Body of pancreas (tissue), 4 donors: ENCODE data around the gene CEP290. TPM values are rescaled to one million over a fixed set of nuclear protein-coding genes. Genes with fewer than 3 reads are reported as not detected.

ENCODE experiments used
- ATAC-seq: fragments of 150-250 bp; one replicate; pipeline ENCODE4 v1.9.1; 2016
- DNase-seq, 4 donors: peaks; one replicate each; pipeline ENCODE4 v3.0.0-alpha.2; 2019
- H3K27ac ChIP-seq, 4 donors: fragments of 200-600 bp; sonication (generic); 1 replicate in 3 of 4; 2 replicates in 1 of 4; pipeline versions ENCODE4 v1.5.1 to v1.6.1; 2016 to 2019; ENCODE audit warnings: mild to moderate bottlenecking in 1 of 4, mixed read lengths in 1 of 4, moderate library complexity in 1 of 4
- H3K27me3 ChIP-seq, 2 donors: fragments of 200-600 bp; sonication (generic); one replicate each; pipeline ENCODE4 v1.6.0; 2016; ENCODE audit warnings: mild to moderate bottlenecking in 1 of 2
- H3K36me3 ChIP-seq, 2 donors: fragments of 200-600 bp; sonication (generic); replicated peaks in 1 of 2; 2 replicates each; pipeline ENCODE4 v1.5.1; 2016; ENCODE audit warnings: low read depth in 2 of 2; ENCODE audit not compliant: insufficient read depth in 1 of 2
- H3K4me1 ChIP-seq: fragments of 200-600 bp; sonication (generic); one replicate; pipeline ENCODE4 v1.6.0; 2016
- H3K4me3 ChIP-seq, 2 donors: fragments of 200-600 bp; sonication (generic); 1 replicate in 1 of 2; 2 replicates in 1 of 2; pipeline ENCODE4 v1.5.1; 2016 to 2019
- H3K9me3 ChIP-seq, 3 donors: fragments of 200-600 bp; sonication (generic); 1 replicate in 2 of 3; 2 replicates in 1 of 3; pipeline ENCODE4 v1.5.1; 2016
- CTCF ChIP-seq, 7 experiments: fragments of 450-650 bp in 4 of 7; fragments of 200-600 bp in 3 of 7; sonication (generic) in 3 of 7; IDR thresholded peaks; one replicate each; pipeline ENCODE4 v1.5.1; 2016 to 2019; ENCODE audit warnings: antibody characterized with exemption in 7 of 7
- POLR2A ChIP-seq, 3 donors: fragments of 450-650 bp; IDR thresholded peaks; one replicate each; pipeline ENCODE4 v1.6.1; 2016; ENCODE audit warnings: antibody characterized with exemption in 3 of 3, mild to moderate bottlenecking in 2 of 3
- WGBS, 2 donors: methylation state at CpG; one replicate each; pipeline ENCODE4 v1.1.5; 2017; 5-methylcytosine and 5-hydroxymethylcytosine counted together
- intact Hi-C: fragments of 100-400 bp; cut with DNase I; formaldehyde crosslinking; loops from one replicate; pipeline ENCODE4 v1.15.1; 2023
- small RNA-seq: library from RNA; depleted of rRNA; stranded (forward); fragments of <200 nt; gene quantifications from one replicate; pipeline ENCODE3, GENCODE V24; 2016
- total RNA-seq, 2 donors: library from RNA; depleted of rRNA; stranded (reverse); fragments of >200 nt; gene quantifications; one replicate each; pipeline ENCODE4 v1.1.0, GENCODE V29; 2016

Gene CEP290
- total RNA-seq, 2 donors from 2014 or later = 20.4 to 22.6 TPM

DNA sequence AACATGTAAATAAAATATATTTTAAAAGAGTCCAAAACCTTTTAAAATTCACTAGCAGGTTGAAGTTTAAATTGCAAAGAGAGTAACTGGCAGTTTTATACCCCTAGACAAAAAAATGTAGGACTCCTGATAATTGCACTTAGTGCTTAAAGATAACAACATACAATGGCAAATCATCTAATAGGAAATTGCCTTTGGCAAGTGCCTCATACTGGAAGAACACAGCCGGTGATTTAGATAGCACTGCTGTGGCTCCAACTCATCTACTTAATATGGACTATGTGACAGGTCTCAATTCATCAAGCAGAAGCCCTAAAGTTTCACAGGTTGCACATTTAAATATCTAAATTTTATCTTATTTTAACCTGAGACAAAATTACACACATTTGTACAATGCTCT lies 126.1 kb downstream of the CEP290 start:
- no peaks in the 10 kb centered on the region for H3K27me3 ChIP-seq
- no peaks in the 10 kb centered on the region for H3K9me3 ChIP-seq
- intact Hi-C loops = no loop called here
- no peak for TF ChIP-seq CTCF (IDR thresholded peaks at IDR 0.05)
- no peak for TF ChIP-seq POLR2A (IDR thresholded peaks at IDR 0.05)
- DNase-seq (no peak), ATAC-seq (no peak)
- no peaks in the 10 kb centered on the region for H3K36me3 ChIP-seq
- H3K4me3 ChIP-seq = no peak overlapping the region
- 4 to 18% methylated on average over 1 of the region's 1 CpG for WGBS, 2 donors
- no peaks in the 10 kb centered on the region for H3K4me1 ChIP-seq
- no peak overlapping the region for H3K27ac ChIP-seq

- TF ChIP-seq CTCF (IDR thresholded peaks at IDR 0.05) (no peak), POLR2A (IDR thresholded peaks at IDR 0.05) (no peak)
- Histone ChIP-seq H3K36me3 (no peaks in the 10 kb centered on the region), H3K27ac (no peak overlapping the region), H3K27me3 (no peaks in the 10 kb centered on the region), H3K4me1 (no peaks in the 10 kb centered on the region), H3K4me3 (no peak overlapping the region), H3K9me3 (no peaks in the 10 kb centered on the region)
- DNase-seq = no peak
- intact Hi-C loops = no loop called here
- WGBS, 2 donors = 41 to 52% methylated on average over 5 of the region's 5 CpGs
- no peak for ATAC-seq
These were observed 130.1 kb downstream of the CEP290 start for GRCh38 chr12:88011755-88012154.

DNA sequence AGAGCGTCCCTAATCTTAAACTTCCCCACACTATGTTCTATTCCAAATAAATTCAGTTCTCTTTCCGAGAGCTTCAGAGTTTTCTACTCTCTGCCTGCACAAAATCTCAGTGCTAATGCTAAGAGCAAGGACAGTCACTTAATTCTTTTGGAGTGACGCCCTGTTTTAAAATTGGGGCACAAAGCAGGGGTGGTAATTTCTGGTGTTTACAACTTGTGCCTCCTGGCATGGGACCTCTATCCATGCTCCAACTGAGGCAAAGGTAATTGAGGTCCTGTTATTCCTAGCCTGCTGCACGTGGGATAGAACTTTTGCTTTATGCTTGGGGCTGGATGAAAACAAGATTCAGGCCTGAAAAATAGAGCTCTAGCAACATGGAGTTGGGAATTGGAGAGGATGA lies 135.5 kb downstream of the CEP290 start:
- DNase-seq (no peak), ATAC-seq (no peak)
- Histone ChIP-seq H3K36me3 (no peaks in the 10 kb centered on the region), H3K27me3 (no peaks in the 10 kb centered on the region), H3K4me3 (no peak overlapping the region), H3K4me1 (no peaks in the 10 kb centered on the region), H3K9me3 (no peaks in the 10 kb centered on the region), H3K27ac (no peak overlapping the region)
- WGBS, 2 donors = 65 to 71% methylated on average over 4 of the region's 4 CpGs
- no peak for TF ChIP-seq POLR2A (IDR thresholded peaks at IDR 0.05)
- no peak for TF ChIP-seq CTCF (IDR thresholded peaks at IDR 0.05)
- intact Hi-C loops = no loop called here

DNA sequence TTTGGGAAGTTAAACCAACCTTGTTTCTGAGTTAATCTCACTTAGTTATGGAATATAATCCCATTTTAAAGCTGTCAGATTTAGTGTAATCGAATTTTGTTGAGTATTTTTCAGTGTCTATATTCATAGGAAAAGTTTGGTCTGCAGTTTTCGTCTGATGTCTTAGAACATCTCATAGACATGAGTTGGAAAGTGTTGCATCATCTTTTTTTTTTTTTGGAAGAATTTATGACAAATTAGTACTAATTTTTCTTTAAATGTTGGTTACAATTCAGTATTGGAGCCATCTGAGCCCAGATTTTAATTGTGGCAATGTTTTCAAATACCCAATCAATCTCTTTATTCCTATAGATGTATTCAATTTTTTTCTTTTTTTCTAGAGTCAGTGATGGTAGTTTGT lies 140.6 kb downstream of the CEP290 start:
- ATAC-seq = no peak
- Histone ChIP-seq H3K4me3 (no peak overlapping the region), H3K27ac (no peak overlapping the region), H3K36me3 (no peaks in the 10 kb centered on the region), H3K4me1 (no peaks in the 10 kb centered on the region), H3K9me3 (no peaks in the 10 kb centered on the region), H3K27me3 (no peaks in the 10 kb centered on the region)
- intact Hi-C loops = no loop called here
- 63 to 73% methylated on average over 2 of the region's 2 CpGs for WGBS, 2 donors
- DNase-seq = no peak
- TF ChIP-seq CTCF (IDR thresholded peaks at IDR 0.05) (no peak), POLR2A (IDR thresholded peaks at IDR 0.05) (no peak)

Small RNA genes lying within 50 kb of the gene (small RNA-seq; reads per million reads assigned to genes)
- not detected for gene RNA5SP364

Other genes starting within 250 kb of the CEP290 start
- gene C12orf50, start 112.7 kb downstream of the CEP290 start, total RNA-seq = not detected
- gene TMTC3, start 219 bp upstream of the CEP290 start, total RNA-seq = 1 to 10 TPM; 3.3 to 6.2 TPM